HPDE6-E6E7 (cell line): ENCODE data around the gene GLUL.
"Not testable (repeated sequence)": the region's sequence is repeated elsewhere in the genome, so short reads cannot be mapped to it uniquely, and the experiment has no call there.

Experiments
- DNase-seq: peaks from one replicate; pipeline ENCODE4 v3.0.0; 2011; ENCODE audit warnings: missing footprints; ENCODE audit errors: extremely low spot score

GLUL gene

GRCh38 chr1:182368358-182368757 lies 23.2 kb downstream of the GLUL start:
- DNase-seq = no peak

GRCh38 chr1:182367926-182368325 lies 23.7 kb downstream of the GLUL start:
- no peak for DNase-seq

- DNase-seq = no peak
Measured at GRCh38 chr1:182366596-182366995, 25.0 kb downstream of the GLUL start.

GRCh38 chr1:182359645-182360044 lies 31.9 kb downstream of the GLUL start:
- DNase-seq = no peak

- DNase-seq = no peak
Measured at GRCh38 chr1:182357913-182358312, 33.7 kb downstream of the GLUL start.

GRCh38 chr1:182357171-182357570 lies 34.4 kb downstream of the GLUL start:
- DNase-seq = no peak

- no peak for DNase-seq
Measured at GRCh38 chr1:182355723-182356098, 35.9 kb downstream of the GLUL start.

GRCh38 chr1:182351790-182352364 lies 39.7 kb downstream of the GLUL start:
- no peak for DNase-seq

GRCh38 chr1:182350839-182351238 lies 40.8 kb downstream of the GLUL start:
- no peak for DNase-seq

GRCh38 chr1:182348961-182349747 lies 42.4 kb downstream of the GLUL start:
- no peak for DNase-seq

- no peak for DNase-seq
Measured at GRCh38 chr1:182347019-182347418, 44.6 kb downstream of the GLUL start.

- peak; percentile 19 for DNase-seq
Measured at GRCh38 chr1:182340233-182341058, 51.1 kb downstream of the GLUL start.

- no peak for DNase-seq
Measured at GRCh38 chr1:182339684-182340083, 51.9 kb downstream of the GLUL start.

GRCh38 chr1:182338806-182339370 lies 52.7 kb downstream of the GLUL start:
- no peak for DNase-seq

GRCh38 chr1:182337736-182338571 lies 53.6 kb downstream of the GLUL start:
- DNase-seq = no peak

- DNase-seq = no peak
Measured at GRCh38 chr1:182335771-182336566, 55.6 kb downstream of the GLUL start.

- not testable (repeated sequence) for DNase-seq
Measured at GRCh38 chr1:182333071-182333571, 58.5 kb downstream of the GLUL start.

GRCh38 chr1:182332261-182333060 lies 59.1 kb downstream of the GLUL start:
- no peak for DNase-seq
